HG03442 (cell line): ENCODE measurements around the gene GALNT3.

Experiments
- ATAC-seq: cut with Tn5 transposase; IDR thresholded peaks from one replicate; pipeline ENCODE4 v1.9.1; 2021; ENCODE audit warnings: mild to moderate bottlenecking, moderate library complexity; ENCODE audit not compliant: unreplicated experiment

The GALNT3 gene

GRCh38 chr2:165793779-165794535, at the start of gene GALNT3:
GALNT3 (minus strand) TSS chr2:165794247; CDS start chr2:165770700, 23,547 bp downstream.
- peak; percentile 26 for ATAC-seq

DNA sequence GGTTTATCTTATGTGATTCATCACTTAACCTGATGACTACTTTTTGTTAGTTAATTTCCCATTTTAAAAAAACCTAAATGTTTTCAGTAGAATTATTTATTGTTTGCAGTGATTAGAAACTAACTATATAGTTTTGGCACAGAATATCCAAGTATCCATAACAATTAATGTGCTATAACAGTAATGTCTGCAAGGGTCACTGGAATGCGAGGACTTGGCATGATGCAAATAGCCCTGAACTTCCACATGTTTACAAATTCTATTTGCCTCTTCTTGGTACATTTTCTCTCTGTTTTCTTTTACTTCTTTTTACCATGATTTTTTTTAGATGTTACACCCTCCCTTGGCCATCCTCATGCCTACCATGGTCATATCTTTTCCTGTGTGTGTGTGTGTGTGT, 49.3 kb upstream of the GALNT3 start:
- no peak for ATAC-seq

DNA sequence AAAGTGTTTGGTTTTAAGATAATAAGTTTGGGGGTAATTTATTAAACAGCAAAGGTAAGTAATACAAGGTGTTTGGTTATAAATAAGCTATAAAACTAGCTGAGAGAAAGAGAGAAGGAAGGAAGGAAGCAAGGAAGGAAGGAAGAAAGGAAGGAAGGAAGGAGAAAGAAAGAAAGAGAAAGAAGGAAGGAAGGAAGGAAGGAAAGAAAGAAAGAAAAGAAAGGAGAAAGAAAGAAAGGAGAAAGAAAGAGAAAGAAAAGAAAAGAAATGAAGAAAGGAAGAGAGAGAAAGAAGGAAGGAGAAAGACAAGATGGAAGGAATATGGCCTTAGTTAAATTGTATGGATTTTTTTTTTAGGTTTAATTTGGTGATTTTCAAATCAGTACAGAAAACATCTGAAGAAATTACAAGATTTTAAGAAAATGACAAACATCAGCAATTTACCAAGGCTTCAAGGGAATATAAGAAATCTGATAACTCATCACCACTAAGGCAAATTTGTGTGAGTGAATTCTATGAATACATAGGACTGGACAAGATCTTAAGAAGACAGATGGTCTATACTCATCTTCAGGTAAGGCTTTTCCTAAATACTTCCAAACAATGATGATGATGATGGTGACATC, 46.4 kb upstream of the GALNT3 start:
- no peak for ATAC-seq

DNA sequence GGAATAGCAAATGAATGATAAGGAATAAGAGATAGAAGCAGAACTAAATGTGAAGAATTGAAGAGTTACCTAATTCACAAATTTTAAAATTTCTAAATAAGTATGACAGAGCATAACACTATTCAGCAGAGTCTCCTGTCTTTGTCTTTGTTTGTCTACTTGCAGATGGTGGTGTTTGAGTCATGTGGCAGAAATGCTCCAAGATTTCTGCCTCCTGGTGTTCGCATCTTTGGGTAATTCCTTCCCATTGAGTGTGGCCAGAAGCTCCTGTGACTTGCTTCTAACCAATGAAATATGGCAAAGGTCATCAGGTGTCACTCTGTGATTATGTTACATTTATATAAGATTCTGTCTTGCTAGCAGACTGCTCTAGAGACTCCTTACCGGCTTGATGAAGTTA, 45.6 kb upstream of the GALNT3 start:
- no peak for ATAC-seq

DNA sequence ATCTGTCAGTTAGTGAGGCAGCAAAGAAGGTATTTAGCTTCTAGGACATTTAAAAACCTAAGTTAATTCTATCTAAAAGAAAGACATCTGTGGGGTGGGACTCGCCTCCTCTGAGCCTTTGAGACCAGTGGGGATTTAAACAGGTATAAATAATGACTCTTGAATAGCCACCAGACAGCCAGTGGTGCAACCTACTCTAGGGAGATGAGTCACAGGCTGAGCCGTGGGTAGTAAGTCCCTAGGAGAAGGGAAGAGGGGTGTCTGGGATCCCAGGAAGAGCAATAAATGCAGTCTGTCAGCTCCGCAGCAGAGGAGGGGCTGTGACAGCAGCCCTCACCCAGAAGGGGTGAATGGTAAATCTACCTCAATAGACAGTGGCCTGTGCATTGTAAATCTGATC, 43.1 kb upstream of the GALNT3 start:
- ATAC-seq: no peak

- ATAC-seq: no peak
Measured at GRCh38 chr2:165835363-165835762, 41.3 kb upstream of the GALNT3 start.

GRCh38 chr2:165833156-165833555, 39.1 kb upstream of the GALNT3 start:
- ATAC-seq: no peak

DNA sequence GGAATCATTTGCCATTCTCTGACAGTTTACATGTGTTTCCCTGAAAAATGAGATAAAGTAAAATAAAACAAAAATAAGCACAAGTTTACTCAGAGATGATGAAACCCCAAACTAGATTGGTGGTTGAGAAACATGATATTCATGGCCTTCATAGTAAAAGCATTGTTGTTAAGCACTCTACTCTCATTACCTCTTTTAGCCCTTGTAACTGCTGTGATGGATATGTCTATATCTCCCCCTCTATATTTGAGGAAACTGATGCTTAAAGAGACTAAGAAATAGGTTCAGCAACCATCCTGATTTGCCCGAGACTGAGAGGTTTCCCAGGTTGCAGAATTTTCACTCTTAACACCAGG, 33.9 kb upstream of the GALNT3 start:
- peak; percentile 29 for ATAC-seq

DNA sequence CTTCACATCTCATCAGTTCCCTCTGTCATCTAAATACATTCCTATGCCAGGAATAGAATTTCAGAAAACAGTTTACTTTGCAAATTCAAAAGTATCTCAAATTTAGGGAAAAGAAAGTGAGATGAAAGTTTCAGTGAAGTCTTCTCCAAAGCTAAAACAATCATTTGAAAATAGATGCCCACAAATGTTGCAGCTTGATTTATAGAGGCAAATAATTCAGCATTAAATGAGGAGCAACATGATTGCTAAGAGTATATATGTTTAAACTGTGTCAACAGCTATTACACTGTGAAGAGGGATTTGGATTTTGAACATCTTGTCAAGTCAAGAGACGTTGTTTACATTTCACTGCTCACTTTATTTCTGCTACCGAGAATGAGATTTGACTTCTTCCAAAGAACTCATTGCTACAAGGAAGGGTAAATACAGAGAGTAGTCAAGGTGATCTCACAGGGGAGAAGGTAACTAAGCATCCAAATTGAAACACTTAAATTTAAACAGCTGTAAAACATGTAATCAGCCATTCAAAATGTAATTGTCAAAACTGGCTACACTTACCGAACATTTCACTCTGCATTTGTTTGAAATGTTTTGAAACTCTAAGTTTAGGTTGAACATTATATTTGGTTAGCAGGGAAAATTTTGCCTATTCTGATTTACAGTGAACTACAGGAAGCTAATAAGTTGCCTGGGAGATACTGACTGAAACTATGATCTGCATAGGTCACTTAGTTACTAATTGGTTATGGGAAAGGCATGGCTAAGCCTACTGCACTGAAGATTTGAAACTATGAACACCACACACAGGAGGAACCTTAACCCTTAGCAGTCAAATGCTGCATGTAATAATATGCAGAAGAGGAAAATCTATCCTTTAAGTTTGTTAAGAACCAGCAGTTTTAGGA, 33.2 kb upstream of the GALNT3 start:
- peak; percentile 45 for ATAC-seq

DNA sequence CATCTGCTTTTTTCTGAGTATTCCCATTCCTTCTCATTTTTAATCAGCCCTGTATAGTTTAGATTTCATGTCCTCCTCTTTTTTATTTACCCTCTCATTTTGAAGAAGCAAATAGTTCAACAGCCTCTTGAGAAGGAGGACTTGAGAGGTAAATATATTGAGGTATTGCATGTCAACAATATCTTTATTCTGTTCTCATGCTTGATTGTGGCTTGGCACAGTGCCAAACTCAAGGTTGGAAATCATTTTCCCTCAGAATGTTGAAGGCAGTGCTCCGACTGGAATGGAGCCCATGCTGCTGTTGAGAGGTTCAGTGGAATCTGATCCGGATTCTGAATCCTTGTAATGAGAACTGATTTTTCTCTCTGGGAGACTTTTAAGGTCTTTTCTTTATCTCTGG, 31.0 kb upstream of the GALNT3 start:
- no peak for ATAC-seq

DNA sequence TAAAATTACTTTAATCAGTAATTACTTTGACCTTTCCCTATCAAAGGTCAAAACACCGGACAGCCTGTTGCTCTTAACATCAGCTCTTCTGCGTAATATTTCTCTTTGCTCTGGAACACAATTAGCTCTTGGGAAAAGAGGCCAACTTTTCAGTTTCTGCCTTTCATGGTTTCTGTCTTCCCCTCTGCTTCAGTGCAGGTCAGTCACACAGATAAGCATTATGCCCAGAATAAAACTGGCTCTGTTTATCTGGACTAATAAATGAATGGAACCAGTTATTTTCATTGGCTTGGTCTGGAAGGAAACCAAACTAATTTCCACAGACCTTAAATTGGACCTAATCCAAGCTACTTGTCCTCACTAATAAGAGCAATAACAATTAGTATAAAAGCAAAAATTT, 26.2 kb upstream of the GALNT3 start:
- ATAC-seq: no peak

- no peak for ATAC-seq
Measured at GRCh38 chr2:165818920-165819319, 24.9 kb upstream of the GALNT3 start.

GRCh38 chr2:165815299-165816141, 21.5 kb upstream of the GALNT3 start:
- ATAC-seq: peak; percentile 63

DNA sequence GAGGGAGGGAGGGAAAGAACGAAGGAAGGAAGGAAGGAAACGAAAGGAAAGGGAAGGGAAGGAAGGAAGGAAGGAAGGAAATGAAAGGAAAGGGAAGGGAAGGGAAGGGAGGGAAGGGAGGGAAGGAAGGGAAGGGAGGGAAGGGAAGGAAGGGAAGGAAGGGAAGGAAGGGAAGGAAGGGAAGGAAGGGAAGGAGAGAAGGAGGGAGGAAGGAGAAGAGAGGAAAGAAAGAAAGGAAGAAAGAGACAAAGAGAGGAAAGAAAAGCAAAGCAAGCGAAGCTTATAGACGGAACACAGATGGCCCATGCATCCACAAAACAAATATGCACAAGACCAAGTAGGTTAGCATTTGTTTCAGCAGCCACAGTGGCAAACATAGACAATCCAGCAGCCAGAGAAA, 20.4 kb upstream of the GALNT3 start:
- no peak for ATAC-seq

GRCh38 chr2:165811592-165812370, 17.7 kb upstream of the GALNT3 start:
- ATAC-seq: no peak

DNA sequence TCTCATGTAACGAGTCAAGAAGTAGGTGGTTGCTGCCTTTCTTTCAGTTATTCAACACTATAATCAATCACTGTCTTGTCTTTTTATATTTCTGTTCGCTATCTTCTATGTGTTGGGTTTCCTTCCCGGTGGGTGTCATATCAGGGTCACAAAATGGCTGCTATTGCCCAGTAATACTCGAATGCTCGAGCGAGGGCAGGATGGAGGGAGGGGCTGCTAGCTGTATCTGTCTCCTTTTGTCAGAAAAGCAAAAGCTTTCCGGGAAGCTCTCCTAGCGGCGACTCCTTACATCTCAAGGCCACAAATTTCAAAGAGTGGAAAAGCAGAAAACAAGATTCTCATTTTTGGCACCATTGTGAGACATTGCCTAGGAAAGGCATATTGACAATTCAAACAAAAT, 16.4 kb upstream of the GALNT3 start:
- ATAC-seq: no peak

GRCh38 chr2:165804719-165805118, 10.7 kb upstream of the GALNT3 start:
- ATAC-seq: no peak

- ATAC-seq: no peak
Measured at GRCh38 chr2:165803123-165803760, 9.2 kb upstream of the GALNT3 start.

DNA sequence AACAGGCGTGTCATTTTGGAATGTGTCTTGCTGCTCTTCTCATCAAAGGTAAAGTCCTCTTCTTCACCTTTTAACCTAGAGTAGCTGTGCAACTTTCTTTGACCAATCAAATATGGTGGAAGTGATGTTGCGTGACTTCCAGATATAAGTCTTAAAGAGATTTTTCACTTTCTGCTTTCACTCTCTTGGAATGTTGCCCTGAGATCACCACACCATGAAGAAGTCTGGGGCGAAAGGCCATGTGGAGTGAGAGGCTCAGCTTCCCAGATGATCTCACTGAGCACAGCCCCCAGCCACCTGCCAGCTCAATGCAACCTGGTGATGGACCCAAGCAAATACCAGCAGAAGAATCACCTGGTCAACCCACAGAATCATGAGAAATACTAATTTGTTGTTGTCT, 7.1 kb upstream of the GALNT3 start:
- no peak for ATAC-seq
